HepG2 (cell line): Measurements from ENCODE around the gene IER2. TPM values are rescaled to one million over a fixed set of nuclear protein-coding genes. Genes with fewer than 3 reads are reported as not detected.

ENCODE experiments used
- ATAC-seq: fragments of 200-7000 bp; cut with Tn5 transposase; 3 replicates; pipeline ENCODE4 v1.9.1; 2020; ENCODE audit warnings: mild to moderate bottlenecking, moderate library complexity
- BruUV-seq: library from RNA; stranded (reverse); fragments of 400-500 nt; replicated peaks from 2 replicates; lab custom pipeline; 2021; lab: Mats Ljungman, UMichigan
- CTCF ChIA-PET: fragments of 300-600 bp; formaldehyde crosslinking; extraction: SDS; loops from one replicate; lab custom pipeline; 2021; ENCODE audit warnings: low total read pairs, inconsistent platforms, low intra/inter-chr PET ratio; lab: Yijun Ruan, JAX
- POLR2A ChIA-PET: fragments of 350-600 bp; sonication (Branson Sonifier 250); formaldehyde crosslinking; loops from one replicate; lab custom pipeline; 2020; ENCODE audit warnings: antibody characterized with exemption, inconsistent platforms; lab: Yijun Ruan, JAX
- DNase-seq: peaks from one replicate; pipeline ENCODE4 v3.0.0-alpha.2; 2015; ENCODE audit warnings: low spot score
- FAIRE-seq: peaks from 3 replicates; lab custom pipeline; 2011; peaks lifted over from hg19 to GRCh38; lab: Jason Lieb, UNC
- H2AFZ ChIP-seq: one replicate; pipeline ENCODE4 v1.6.1; 2011; ENCODE audit warnings: low read length, inconsistent platforms
- H3K27ac ChIP-seq: fragments of 300-600 bp; 3 replicates; pipeline ENCODE4 v1.8.0; 2011; ENCODE audit warnings: mixed run types, mild to moderate bottlenecking, mixed read lengths, low read length, inconsistent platforms; ENCODE audit not compliant: insufficient read depth; ENCODE audit errors: extremely low read length
- H3K27me3 ChIP-seq, 2 experiments: fragments of 200-600 bp in 1 of 2; 2 replicates in 1 of 2; 3 replicates in 1 of 2; pipeline versions ENCODE4 v1.6.0 to v1.8.0; 2011; ENCODE audit warnings: low read length in 2 of 2, mild to moderate bottlenecking in 2 of 2, moderate library complexity in 2 of 2, inconsistent platforms in 1 of 2; ENCODE audit not compliant: insufficient read depth in 2 of 2, control insufficient read depth in 1 of 2
- H3K36me3 ChIP-seq, 2 experiments: fragments of 200-600 bp in 1 of 2; replicated peaks in 1 of 2; 2 replicates in 1 of 2; 3 replicates in 1 of 2; pipeline versions ENCODE4 v1.5.1 to v1.8.0; 2011; ENCODE audit warnings: low read length in 2 of 2, inconsistent platforms in 1 of 2; ENCODE audit not compliant: insufficient read depth in 2 of 2, control insufficient read depth in 1 of 2
- H3K4me1 ChIP-seq: 2 replicates; pipeline ENCODE4 v1.5.1; 2012; ENCODE audit warnings: low read length, inconsistent platforms; ENCODE audit not compliant: insufficient read depth
- H3K4me2 ChIP-seq: 2 replicates; pipeline ENCODE4 v1.6.0; 2011; ENCODE audit warnings: low read depth, low read length, inconsistent platforms
- H3K4me3 ChIP-seq, 3 experiments: fragments of 200-600 bp in 1 of 3; sonication (generic), shearing (Covaris generic) in 1 of 3; replicated peaks in 1 of 3; 2 replicates each; pipeline ENCODE4 v1.5.1; 2011 to 2016; ENCODE audit warnings: low read length in 3 of 3, inconsistent platforms in 2 of 3, low read depth in 2 of 3, mild to moderate bottlenecking in 2 of 3, control low read depth in 1 of 3, mixed read lengths in 1 of 3; ENCODE audit not compliant: insufficient read depth in 1 of 3
- H3K79me2 ChIP-seq: one replicate; pipeline ENCODE4 v1.6.1; 2011; ENCODE audit warnings: low read length, inconsistent platforms; ENCODE audit not compliant: insufficient read depth
- H3K9ac ChIP-seq: 2 replicates; pipeline ENCODE4 v1.6.0; 2011; ENCODE audit warnings: mild to moderate bottlenecking, low read depth, low read length, inconsistent platforms; ENCODE audit not compliant: insufficient read depth
- H3K9me3 ChIP-seq: 2 replicates; pipeline ENCODE4 v1.5.1; 2012; ENCODE audit warnings: mild to moderate bottlenecking, low read length
- H4K20me1 ChIP-seq: 2 replicates; pipeline ENCODE4 v1.6.0; 2011; ENCODE audit warnings: inconsistent platforms, mild to moderate bottlenecking, low read length, moderate library complexity; ENCODE audit not compliant: insufficient read depth
- AGO2 ChIP-seq: fragments of 200-400 bp; formaldehyde crosslinking; optimal IDR thresholded peaks from 2 replicates; pipeline ENCODE3; 2017; ENCODE audit warnings: mild to moderate bottlenecking, low read depth, low read length, moderate library complexity
- HNRNPLL ChIP-seq: fragments of 200-400 bp; formaldehyde crosslinking; IDR thresholded peaks from 2 replicates; pipeline ENCODE4 v1.6.1; 2017; ENCODE audit warnings: mild to moderate bottlenecking, low read depth, low read length; ENCODE audit not compliant: poor library complexity, severe bottlenecking
- ZNF614 ChIP-seq: IDR thresholded peaks from 2 replicates; pipeline ENCODE4 v1.6.1; 2018; ENCODE audit warnings: missing biosample characterization, missing genetic modification reagents, inconsistent platforms, borderline replicate concordance
- WGBS: methylation state at CpG from one replicate; pipeline ENCODE4 v1.1.6; 2017; ENCODE audit warnings: low lambda C conversion rate; 5-methylcytosine and 5-hydroxymethylcytosine counted together
- in situ Hi-C: cut with HindIII; loops from 2 replicates; pipeline ENCODE4 v1.10.0; 2017; ENCODE audit warnings: low pct_unique_long_range_greater_than_20kb; ENCODE audit not compliant: extremely low pct_ligation_motif_present
- intact Hi-C: fragments of 100-400 bp; cut with micrococcal nuclease; formaldehyde crosslinking; loops from one replicate; pipeline ENCODE4 v1.10.0; 2022; ENCODE audit not compliant: unreplicated experiment
- polyA plus RNA-seq, 8 experiments: library from polyadenylated mRNA; depleted of rRNA in 3 of 8; stranded (reverse) in 7 of 8; unstranded in 1 of 8; fragments of >200 nt; fragmentation: Illumina TruSeq in 4 of 8; extraction: Trizol in 4 of 8; gene quantifications; 2 replicates each; pipeline versions ENCODE4 v1.2.1 to v1.2.3, GENCODE V29; 2011 to 2016; ENCODE audit warnings: low read depth in 4 of 8, missing spikeins in 1 of 8, mixed read lengths in 1 of 8; ENCODE audit not compliant: insufficient read depth in 1 of 8
- total RNA-seq, 5 experiments: library from RNA; depleted of rRNA; stranded (reverse); fragments of >200 nt; fragmentation: Illumina TruSeq; extraction: Trizol; gene quantifications; 2 replicates each; pipeline ENCODE4 v1.2.3, GENCODE V29; 2016; ENCODE audit warnings: low read depth in 1 of 5
- TF ChIP-seq, protein P1 (sequence below): sonication (generic); formaldehyde crosslinking; conservative IDR thresholded peaks from 2 replicates; pipeline ENCODE4 v1.4.0; 2020; ENCODE audit warnings: missing genetic modification reagents
- TF ChIP-seq, protein P2 (sequence below): sonication (generic); formaldehyde crosslinking; IDR thresholded peaks from 2 replicates; pipeline ENCODE4 v1.4.0; 2020; ENCODE audit warnings: missing genetic modification reagents

The IER2 gene
- total and polyA plus RNA-seq, 2 of the 13 experiments (the other 11 are each of a cell fraction or from before 2014, with no cell fraction given): 10.1 to 14.3 TPM

DNA sequence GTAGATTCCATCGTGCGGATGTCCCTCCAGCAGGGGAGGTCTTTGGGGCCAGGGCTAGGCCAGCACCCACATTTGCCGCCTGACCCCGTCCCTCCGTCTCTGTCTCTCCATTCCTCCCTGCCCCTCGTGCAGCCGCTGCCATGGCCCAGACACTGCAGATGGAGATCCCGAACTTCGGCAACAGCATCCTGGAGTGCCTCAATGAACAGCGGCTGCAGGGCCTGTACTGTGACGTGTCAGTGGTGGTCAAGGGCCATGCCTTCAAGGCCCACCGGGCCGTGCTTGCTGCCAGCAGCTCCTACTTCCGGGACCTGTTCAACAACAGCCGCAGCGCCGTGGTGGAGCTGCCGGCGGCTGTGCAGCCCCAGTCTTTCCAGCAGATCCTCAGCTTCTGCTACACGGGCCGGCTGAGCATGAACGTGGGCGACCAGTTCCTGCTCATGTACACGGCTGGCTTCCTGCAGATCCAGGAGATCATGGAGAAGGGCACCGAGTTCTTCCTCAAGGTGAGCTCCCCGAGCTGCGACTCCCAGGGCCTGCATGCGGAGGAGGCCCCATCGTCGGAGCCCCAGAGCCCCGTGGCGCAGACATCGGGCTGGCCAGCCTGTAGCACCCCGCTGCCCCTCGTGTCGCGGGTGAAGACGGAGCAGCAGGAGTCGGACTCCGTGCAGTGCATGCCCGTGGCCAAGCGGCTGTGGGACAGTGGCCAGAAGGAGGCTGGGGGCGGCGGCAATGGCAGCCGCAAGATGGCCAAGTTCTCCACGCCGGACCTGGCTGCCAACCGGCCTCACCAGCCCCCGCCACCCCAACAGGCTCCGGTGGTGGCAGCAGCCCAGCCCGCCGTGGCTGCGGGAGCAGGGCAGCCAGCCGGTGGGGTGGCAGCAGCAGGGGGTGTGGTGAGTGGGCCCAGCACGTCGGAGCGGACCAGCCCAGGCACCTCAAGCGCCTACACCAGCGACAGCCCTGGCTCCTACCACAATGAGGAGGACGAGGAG, 14.8 kb upstream of the IER2 start:
- ATAC-seq: no peak
- intact Hi-C loops: no loop called here
- DNase-seq: no peak

More for the DNA sequence above, 14.8 kb upstream of the IER2 start:
- Histone ChIP-seq H3K9ac (no peak overlapping the region), H3K4me1 (peaks cover 8% of the 10 kb centered on the region; the same call in 1 of the 2 replicates), H3K79me2 (peaks cover 29% of the 10 kb centered on the region), H3K36me3 (peaks cover 26 to 60% of the 10 kb centered on the region in 2 experiments; a peak in 4 of 5 replicates), H3K4me3 (no peak overlapping the region), H3K4me2 (no peak overlapping the region), H4K20me1 (no peaks in the 10 kb centered on the region; the same call in 1 of the 2 replicates), H2AFZ (no peak overlapping the region), H3K9me3 (no peaks in the 10 kb centered on the region), H3K27me3 (no peaks in the 10 kb centered on the region), H3K27ac (no peak overlapping the region)
- BruUV-seq: no TSS peak
- WGBS: 99% methylated on average over 36 of the region's 60 CpGs
- TF ChIP-seq, protein P1, sequence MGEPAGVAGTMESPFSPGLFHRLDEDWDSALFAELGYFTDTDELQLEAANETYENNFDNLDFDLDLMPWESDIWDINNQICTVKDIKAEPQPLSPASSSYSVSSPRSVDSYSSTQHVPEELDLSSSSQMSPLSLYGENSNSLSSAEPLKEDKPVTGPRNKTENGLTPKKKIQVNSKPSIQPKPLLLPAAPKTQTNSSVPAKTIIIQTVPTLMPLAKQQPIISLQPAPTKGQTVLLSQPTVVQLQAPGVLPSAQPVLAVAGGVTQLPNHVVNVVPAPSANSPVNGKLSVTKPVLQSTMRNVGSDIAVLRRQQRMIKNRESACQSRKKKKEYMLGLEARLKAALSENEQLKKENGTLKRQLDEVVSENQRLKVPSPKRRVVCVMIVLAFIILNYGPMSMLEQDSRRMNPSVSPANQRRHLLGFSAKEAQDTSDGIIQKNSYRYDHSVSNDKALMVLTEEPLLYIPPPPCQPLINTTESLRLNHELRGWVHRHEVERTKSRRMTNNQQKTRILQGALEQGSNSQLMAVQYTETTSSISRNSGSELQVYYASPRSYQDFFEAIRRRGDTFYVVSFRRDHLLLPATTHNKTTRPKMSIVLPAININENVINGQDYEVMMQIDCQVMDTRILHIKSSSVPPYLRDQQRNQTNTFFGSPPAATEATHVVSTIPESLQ (CRISPR knock-in tag): no peak
- TF ChIP-seq ZNF614 (CRISPR knock-in tag) (no peak), HNRNPLL (peak; percentile 3), AGO2 (peak; percentile 54)
- TF ChIP-seq, protein P2, sequence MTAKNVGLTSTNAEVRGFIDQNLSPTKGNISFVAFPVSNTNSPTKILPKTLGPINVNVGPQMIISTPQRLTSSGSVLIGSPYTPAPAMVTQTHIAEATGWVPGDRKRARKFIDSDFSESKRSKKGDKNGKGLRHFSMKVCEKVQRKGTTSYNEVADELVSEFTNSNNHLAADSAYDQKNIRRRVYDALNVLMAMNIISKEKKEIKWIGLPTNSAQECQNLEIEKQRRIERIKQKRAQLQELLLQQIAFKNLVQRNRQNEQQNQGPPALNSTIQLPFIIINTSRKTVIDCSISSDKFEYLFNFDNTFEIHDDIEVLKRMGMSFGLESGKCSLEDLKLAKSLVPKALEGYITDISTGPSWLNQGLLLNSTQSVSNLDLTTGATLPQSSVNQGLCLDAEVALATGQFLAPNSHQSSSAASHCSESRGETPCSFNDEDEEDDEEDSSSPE (CRISPR knock-in tag): no peak
- ChIA-PET POLR2A (no interaction called here), CTCF (no interaction called here)
- no peak for FAIRE-seq
- in situ Hi-C loops: no loop called here
